ENCODE data around the gene MYH4. TPM values are rescaled to one million over a fixed set of nuclear protein-coding genes. Genes with fewer than 3 reads are reported as not detected.

MYH4 gene
- polyA plus RNA-seq, 2 of the 4 experiments (the other 2 are of a cell fraction), result not detected

- no peak overlapping the region for H3K4me3 ChIP-seq
- DNase-seq (ENCODE audit: low read depth in 1 of 2, low spot score in 1 of 2) (no peak), ATAC-seq (no peak), FAIRE-seq (no peak)
- no peak overlapping the region for H3K27ac ChIP-seq
- POLR2A ChIA-PET, result no interaction called here
- CTCF ChIA-PET, result interaction anchor here (1.1 kb wide), 1 partner anchor 70 kb away, joined by 3 read pairs; no protein-coding TSS in a partner anchor
- H3K9me3 ChIP-seq, result no peaks in the 10 kb centered on the region; the same call in 2 of the 3 replicates
- TF ChIP-seq CBX8 (IDR thresholded peaks at IDR 0.05) (no peak), HDAC2 (IDR thresholded peaks at IDR 0.05) (no peak), MYC (IDR thresholded peaks at IDR 0.05; ENCODE audit: borderline replicate concordance, low read length) (no peak), MAX (IDR thresholded peaks at IDR 0.05) (no peak)
- H3K4me2 ChIP-seq, result no peak overlapping the region
- no peaks in the 10 kb centered on the region for H3K4me1 ChIP-seq
- WGBS (ENCODE audit: missing lambda C conversion rate), result 60% methylated on average over 9 of the region's 9 CpGs
Measured at GRCh38 chr17:10398352-10398751, 71.0 kb downstream of the MYH4 start.

GRCh38 chr17:10396524-10397163, 72.7 kb downstream of the MYH4 start:
- Histone ChIP-seq H3K4me3 (no peak overlapping the region), H3K9me3 (no peaks in the 10 kb centered on the region; the same call in 2 of the 3 replicates), H3K4me2 (no peak overlapping the region), H3K4me1 (no peaks in the 10 kb centered on the region), H3K27ac (no peak overlapping the region)
- DNase-seq (ENCODE audit: low read depth in 1 of 2, low spot score in 1 of 2) (no peak), ATAC-seq (no peak), FAIRE-seq (no peak)
- 39% methylated on average over 14 of the region's 14 CpGs for WGBS (ENCODE audit: missing lambda C conversion rate)
- TF ChIP-seq MAX (IDR thresholded peaks at IDR 0.05), result no peak
- TF ChIP-seq NPAS2 (CRISPR knock-in tag; IDR thresholded peaks at IDR 0.05; ENCODE audit: borderline replicate concordance), result no peak
- TF ChIP-seq ZC3H11A (IDR thresholded peaks at IDR 0.05), result no peak
- TF ChIP-seq RARB (CRISPR knock-in tag; IDR thresholded peaks at IDR 0.05), result no peak
- no peak for TF ChIP-seq MYC (IDR thresholded peaks at IDR 0.05; ENCODE audit: borderline replicate concordance, low read length)
- no peak for TF ChIP-seq JUNB (IDR thresholded peaks at IDR 0.05)
- TF ChIP-seq CBX8 (IDR thresholded peaks at IDR 0.05), result no peak
- no peak for TF ChIP-seq NFE2L2 (conservative IDR thresholded peaks at IDR 0.05; ENCODE audit: low read length)
- TF ChIP-seq BHLHE40 (IDR thresholded peaks at IDR 0.05; ENCODE audit: low read depth, low read length), result no peak
- no peak for TF ChIP-seq RFX5 (IDR thresholded peaks at IDR 0.05)
- no peak for TF ChIP-seq PBX3 (IDR thresholded peaks at IDR 0.05)
- no peak for TF ChIP-seq ESRRA (IDR thresholded peaks at IDR 0.05; ENCODE audit: borderline replicate concordance, low read length)
- TF ChIP-seq FOSL2 (IDR thresholded peaks at IDR 0.05), result no peak
- TF ChIP-seq FOSL2 (CRISPR knock-in tag; IDR thresholded peaks at IDR 0.05), result no peak
- no peak for TF ChIP-seq PHF8 (IDR thresholded peaks at IDR 0.05; ENCODE audit: borderline replicate concordance, low read depth)
- TF ChIP-seq FOXS1 (CRISPR knock-in tag; IDR thresholded peaks at IDR 0.05), result no peak
- no peak for TF ChIP-seq HDAC2 (IDR thresholded peaks at IDR 0.05)
- TF ChIP-seq EHF (CRISPR knock-in tag; IDR thresholded peaks at IDR 0.05), result no peak
- ChIA-PET POLR2A (no interaction called here), CTCF (interaction anchor here (0.6 kb wide), 1 partner anchor 29 kb away, joined by 3 read pairs; no protein-coding TSS in a partner anchor)

- no peaks in the 10 kb centered on the region; the same call in 2 of the 3 replicates for H3K9me3 ChIP-seq
- H3K4me3 ChIP-seq, result no peak overlapping the region
- no peak for TF ChIP-seq ZNF302 (CRISPR knock-in tag; IDR thresholded peaks at IDR 0.05)
- TF ChIP-seq PBX3 (IDR thresholded peaks at IDR 0.05), result no peak
- no peak for TF ChIP-seq TFCP2L1 (CRISPR knock-in tag; IDR thresholded peaks at IDR 0.05)
- TF ChIP-seq POLR2AphosphoS2 (conservative IDR thresholded peaks at IDR 0.05; ENCODE audit: low read length), result no peak
- no peak for TF ChIP-seq ZC3H11A (IDR thresholded peaks at IDR 0.05)
- no peak for TF ChIP-seq BHLHE40 (IDR thresholded peaks at IDR 0.05; ENCODE audit: low read depth, low read length)
- TF ChIP-seq HOXB13 (CRISPR knock-in tag; IDR thresholded peaks at IDR 0.05; ENCODE audit: low read depth), result no peak
- TF ChIP-seq CBX8 (IDR thresholded peaks at IDR 0.05), result no peak
- no peak for TF ChIP-seq CHD2 (IDR thresholded peaks at IDR 0.05; ENCODE audit: low read length, partially characterized antibody)
- 30% methylated on average over 6 of the region's 6 CpGs for whole genome bisulfite sequencing (ENCODE audit: missing lambda C conversion rate)
- no peak overlapping the region for H3K4me2 ChIP-seq
- H3K4me1 ChIP-seq, result no peaks in the 10 kb centered on the region
- H3K27ac ChIP-seq, result no peak overlapping the region
- DNase-seq (ENCODE audit: low read depth in 1 of 2, low spot score in 1 of 2) (no peak), ATAC-seq (no peak), FAIRE-seq (peak; percentile 13)
- ChIA-PET POLR2A (no interaction called here), CTCF (interaction anchor here (0.6 kb wide), 1 partner anchor 471 kb away, joined by 3 read pairs; no protein-coding TSS in a partner anchor)
Measured at GRCh38 chr17:10394201-10394887, 75.0 kb downstream of the MYH4 start.
